OCI-LY3 (cell line): ENCODE data around the gene ADM.

Source experiments
- CTCF ChIP-seq: fragments of 200-600, 300-600 bp; sonication (generic); IDR thresholded peaks from 2 replicates; pipeline ENCODE4 v1.5.1; 2014; ENCODE audit warnings: antibody characterized with exemption, low read length, low read depth
- EZH2phosphoT487 ChIP-seq: fragments of 200-600 bp; shearing (Covaris generic); IDR thresholded peaks from 2 replicates; pipeline ENCODE4 v1.6.1; 2018; ENCODE audit warnings: antibody characterized with exemption, mixed run types, low read depth

GRCh38 chr11:10317776-10318526, 13.1 kb downstream of the ADM start:
- TF ChIP-seq CTCF (no peak), EZH2phosphoT487 (no peak)
